Neural progenitor cell (in vitro differentiated cells): Measurements from ENCODE around the gene E2F1.
"Not testable (repeated sequence)": the region's sequence is repeated elsewhere in the genome, so short reads cannot be mapped to it uniquely, and the experiment has no call there.

Experiments
- CTCF ChIP-seq: fragments of 200-600 bp; sonication (generic); IDR thresholded peaks from 2 replicates; pipeline ENCODE4 v1.5.1; 2017; ENCODE audit warnings: antibody characterized with exemption, mild to moderate bottlenecking
- EZH2 ChIP-seq: fragments of 200-600 bp; sonication (generic); IDR thresholded peaks from 2 replicates; pipeline ENCODE4 v1.6.1; 2017; ENCODE audit warnings: antibody characterized with exemption, mild to moderate bottlenecking, moderate library complexity

GRCh38 chr20:33646959-33647602, 39.1 kb downstream of the E2F1 start:
- TF ChIP-seq CTCF, EZH2: not testable (repeated sequence)
